SK-N-SH (cell line): ENCODE data around the gene HSPG2. TPM values are rescaled to one million over a fixed set of nuclear protein-coding genes. Genes with fewer than 3 reads are reported as not detected.

Experiments used
- CTCF ChIA-PET: fragments of 300-600, 350-600 bp; formaldehyde crosslinking; extraction: SDS; loops from one replicate; lab custom pipeline; 2021; lab: Yijun Ruan, JAX
- POLR2A ChIA-PET: fragments of 350-600 bp; sonication (Branson Sonifier 250); formaldehyde crosslinking; extraction: SDS; loops from one replicate; lab custom pipeline; 2020; ENCODE audit warnings: antibody characterized with exemption, inconsistent platforms; lab: Yijun Ruan, JAX
- DNase-seq: peaks from one replicate; pipeline ENCODE4 v3.0.0; 2012
- H2AFZ ChIP-seq: fragments of 200-600 bp; sonication (generic); 2 replicates; pipeline ENCODE4 v1.8.1; 2016; ENCODE audit warnings: antibody characterized with exemption, mild to moderate bottlenecking, low read depth
- H3F3A ChIP-seq: fragments of 200-600 bp; sonication (generic); replicated peaks from 2 replicates; pipeline ENCODE3; 2016; ENCODE audit warnings: antibody characterized with exemption, mild to moderate bottlenecking; ENCODE audit not compliant: insufficient read depth
- H3K27ac ChIP-seq, 2 experiments: fragments of 200-500 bp in 1 of 2; fragments of 200-600 bp in 1 of 2; sonication (Bioruptor generic) in 1 of 2; sonication (generic), shearing (Covaris generic) in 1 of 2; 2 replicates each; pipeline versions ENCODE4 v1.5.1 to v1.6.1; 2014 to 2016; ENCODE audit warnings: low read depth in 2 of 2, inconsistent platforms in 1 of 2, low read length in 1 of 2, mild to moderate bottlenecking in 1 of 2, mixed read lengths in 1 of 2
- H3K27me3 ChIP-seq: fragments of 200-600 bp; sonication (generic), shearing (Covaris generic); 2 replicates; pipeline ENCODE4 v1.6.1; 2016; ENCODE audit warnings: mixed run types; ENCODE audit not compliant: insufficient read depth
- H3K36me3 ChIP-seq, 2 experiments: fragments of 200-500 bp in 1 of 2; fragments of 200-600 bp in 1 of 2; sonication (Bioruptor generic) in 1 of 2; sonication (generic) in 1 of 2; replicated peaks in 1 of 2; 2 replicates each; pipeline versions ENCODE3 to v1.5.1; 2014 to 2016; ENCODE audit warnings: low read length in 1 of 2, mild to moderate bottlenecking in 1 of 2; ENCODE audit not compliant: insufficient read depth in 2 of 2, control insufficient read depth in 1 of 2
- H3K4me1 ChIP-seq, 2 experiments: fragments of 200-500 bp in 1 of 2; fragments of 200-600 bp in 1 of 2; sonication (Bioruptor generic) in 1 of 2; sonication (generic), shearing (Covaris generic) in 1 of 2; 2 replicates each; pipeline versions ENCODE4 v1.5.1 to v1.6.1; 2014 to 2016; ENCODE audit warnings: low read depth in 1 of 2, low read length in 1 of 2, mixed run types in 1 of 2; ENCODE audit not compliant: insufficient read depth in 2 of 2, control insufficient read depth in 1 of 2
- H3K4me2 ChIP-seq: fragments of 200-600 bp; sonication (generic), shearing (Covaris generic); 2 replicates; pipeline ENCODE4 v1.6.1; 2017; ENCODE audit warnings: mixed run types
- H3K4me3 ChIP-seq, 2 experiments: fragments of 200-500 bp in 1 of 2; fragments of 200-600 bp in 1 of 2; sonication (Bioruptor generic) in 1 of 2; sonication (generic), shearing (Covaris generic) in 1 of 2; 2 replicates each; pipeline versions ENCODE4 v1.5.1 to v1.8.1; 2014 to 2016; ENCODE audit warnings: low read depth in 2 of 2, inconsistent platforms in 1 of 2, low read length in 1 of 2, mild to moderate bottlenecking in 1 of 2, mixed read lengths in 1 of 2, moderate library complexity in 1 of 2
- H3K79me2 ChIP-seq: fragments of 200-600 bp; sonication (generic); 2 replicates; pipeline ENCODE4 v1.8.1; 2017; ENCODE audit warnings: mild to moderate bottlenecking; ENCODE audit not compliant: insufficient read depth
- H3K9ac ChIP-seq: fragments of 200-600 bp; sonication (generic); 2 replicates; pipeline ENCODE4 v1.6.1; 2017; ENCODE audit warnings: mixed run types
- H3K9me2 ChIP-seq: fragments of 200-600 bp; sonication (generic); 2 replicates; pipeline ENCODE4 v1.6.1; 2017; ENCODE audit warnings: mixed run types
- H3K9me3 ChIP-seq: fragments of 200-600 bp; sonication (generic); 2 replicates; pipeline ENCODE4 v1.6.1; 2017; ENCODE audit warnings: mixed run types, mild to moderate bottlenecking, moderate library complexity
- H4K20me1 ChIP-seq: fragments of 200-600 bp; sonication (generic); 2 replicates; pipeline ENCODE4 v1.6.1; 2017; ENCODE audit warnings: mild to moderate bottlenecking, mixed run types; ENCODE audit not compliant: insufficient read depth
- ELF1 ChIP-seq: IDR thresholded peaks from 2 replicates; pipeline ENCODE4 v1.4.0; 2012
- EP300 ChIP-seq, 2 experiments: IDR thresholded peaks; 2 replicates each; pipeline versions ENCODE4 v1.4.0 to v1.6.1; 2012; ENCODE audit warnings: borderline replicate concordance in 1 of 2, low read depth in 1 of 2, low read length in 1 of 2
- FOSL2 ChIP-seq: IDR thresholded peaks from 2 replicates; pipeline ENCODE4 v1.4.0; 2012; ENCODE audit warnings: low read depth, mild to moderate bottlenecking, moderate library complexity, borderline replicate concordance
- FOXM1 ChIP-seq: IDR thresholded peaks from 2 replicates; pipeline ENCODE4 v1.4.0; 2012; ENCODE audit warnings: low read depth, mild to moderate bottlenecking
- MXI1 ChIP-seq: IDR thresholded peaks from 2 replicates; pipeline ENCODE4 v1.6.1; 2012; ENCODE audit warnings: mild to moderate bottlenecking, low read depth, low read length, improper control_type of control experiment
- NFIC ChIP-seq: IDR thresholded peaks from 2 replicates; pipeline ENCODE4 v1.4.0; 2012; ENCODE audit warnings: borderline replicate concordance
- RCOR1 ChIP-seq: fragments of 150-350 bp; IDR thresholded peaks from 2 replicates; pipeline ENCODE4 v1.6.1; 2017; ENCODE audit warnings: antibody characterized with exemption, low read length
- RFX5 ChIP-seq: IDR thresholded peaks from 2 replicates; pipeline ENCODE4 v1.6.1; 2012; ENCODE audit warnings: mild to moderate bottlenecking, improper control_type of control experiment, low read length
- SMC3 ChIP-seq: IDR thresholded peaks from 2 replicates; pipeline ENCODE4 v1.6.1; 2012; ENCODE audit warnings: low read depth, low read length, improper control_type of control experiment
- TCF12 ChIP-seq: IDR thresholded peaks from 2 replicates; pipeline ENCODE4 v1.4.0; 2012
- TEAD4 ChIP-seq: IDR thresholded peaks from 2 replicates; pipeline ENCODE4 v1.4.0; 2012; ENCODE audit warnings: mild to moderate bottlenecking, borderline replicate concordance; ENCODE audit not compliant: insufficient read depth
- YY1 ChIP-seq: IDR thresholded peaks from 2 replicates; pipeline ENCODE4 v1.4.0; 2012; ENCODE audit warnings: low read depth, mild to moderate bottlenecking
- WGBS: methylation state at CpG from one replicate; pipeline ENCODE4 v1.1.6; 2017; ENCODE audit warnings: low lambda C conversion rate; 5-methylcytosine and 5-hydroxymethylcytosine counted together
- polyA plus RNA-seq, 3 experiments: library from polyadenylated mRNA; depleted of rRNA; stranded (reverse); fragments of >200 nt; gene quantifications; 2 replicates each; pipeline ENCODE4 v1.2.3, GENCODE V29; 2012
- TF ChIP-seq, protein P1 (sequence below): IDR thresholded peaks from 2 replicates; pipeline ENCODE4 v1.4.0; 2012; ENCODE audit warnings: low read depth
- TF ChIP-seq, protein P2 (sequence below): fragments of 150-350 bp; IDR thresholded peaks from 2 replicates; pipeline ENCODE4 v1.6.1; 2016; ENCODE audit warnings: mild to moderate bottlenecking, low read depth, low read length
- TF ChIP-seq, protein P3 (sequence below): IDR thresholded peaks from 2 replicates; pipeline ENCODE4; 2012
- TF ChIP-seq, protein P4 (sequence below): fragments of 150-350 bp; IDR thresholded peaks from 2 replicates; pipeline ENCODE4 v1.6.1; 2017; ENCODE audit warnings: antibody characterized with exemption, low read length, low read depth, borderline replicate concordance
- TF ChIP-seq, protein P5 (sequence below): IDR thresholded peaks from 2 replicates; pipeline ENCODE4 v1.4.0; 2012; ENCODE audit warnings: low read depth, borderline replicate concordance
- TF ChIP-seq, protein P6 (sequence below): IDR thresholded peaks from 2 replicates; pipeline ENCODE4 v1.6.1; 2012; ENCODE audit warnings: mild to moderate bottlenecking, low read depth, low read length, moderate library complexity

Gene HSPG2
- polyA plus RNA-seq, 1 of the 3 experiments (the other 2 are of a cell fraction) = 28.9 TPM

DNA sequence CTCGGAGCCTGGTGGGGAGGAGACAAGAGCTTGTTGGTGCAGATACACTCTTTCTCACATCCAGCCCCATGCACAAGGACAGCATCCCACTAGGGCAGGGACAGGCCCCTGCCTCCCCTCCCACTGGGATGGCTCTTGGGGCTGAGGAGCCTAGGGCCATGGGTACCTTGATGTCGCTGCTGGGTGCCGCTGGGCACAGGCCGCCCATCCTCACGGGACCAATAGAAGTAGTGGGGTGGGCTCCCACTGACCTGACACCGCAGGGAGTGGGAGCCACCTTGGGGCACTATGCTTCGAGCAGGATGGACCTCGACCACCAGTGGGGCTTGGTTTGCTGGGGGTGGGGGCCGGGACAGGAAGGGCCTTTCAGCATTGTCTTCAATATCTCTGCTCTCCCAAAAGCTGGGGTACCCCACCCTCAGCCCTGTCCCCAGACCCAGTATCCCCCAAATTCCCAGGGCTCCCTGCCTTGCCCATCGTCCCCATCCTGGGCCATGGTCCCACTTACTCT lies 77.4 kb downstream of the HSPG2 start (continued):
- TF ChIP-seq RFX5 (no peak), RCOR1 (no peak), TCF12 (no peak), FOSL2 (no peak)
- TF ChIP-seq, protein P1, sequence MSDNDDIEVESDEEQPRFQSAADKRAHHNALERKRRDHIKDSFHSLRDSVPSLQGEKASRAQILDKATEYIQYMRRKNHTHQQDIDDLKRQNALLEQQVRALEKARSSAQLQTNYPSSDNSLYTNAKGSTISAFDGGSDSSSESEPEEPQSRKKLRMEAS = no peak
- TF ChIP-seq, protein P2, sequence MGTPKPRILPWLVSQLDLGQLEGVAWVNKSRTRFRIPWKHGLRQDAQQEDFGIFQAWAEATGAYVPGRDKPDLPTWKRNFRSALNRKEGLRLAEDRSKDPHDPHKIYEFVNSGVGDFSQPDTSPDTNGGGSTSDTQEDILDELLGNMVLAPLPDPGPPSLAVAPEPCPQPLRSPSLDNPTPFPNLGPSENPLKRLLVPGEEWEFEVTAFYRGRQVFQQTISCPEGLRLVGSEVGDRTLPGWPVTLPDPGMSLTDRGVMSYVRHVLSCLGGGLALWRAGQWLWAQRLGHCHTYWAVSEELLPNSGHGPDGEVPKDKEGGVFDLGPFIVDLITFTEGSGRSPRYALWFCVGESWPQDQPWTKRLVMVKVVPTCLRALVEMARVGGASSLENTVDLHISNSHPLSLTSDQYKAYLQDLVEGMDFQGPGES = no peak

DNA sequence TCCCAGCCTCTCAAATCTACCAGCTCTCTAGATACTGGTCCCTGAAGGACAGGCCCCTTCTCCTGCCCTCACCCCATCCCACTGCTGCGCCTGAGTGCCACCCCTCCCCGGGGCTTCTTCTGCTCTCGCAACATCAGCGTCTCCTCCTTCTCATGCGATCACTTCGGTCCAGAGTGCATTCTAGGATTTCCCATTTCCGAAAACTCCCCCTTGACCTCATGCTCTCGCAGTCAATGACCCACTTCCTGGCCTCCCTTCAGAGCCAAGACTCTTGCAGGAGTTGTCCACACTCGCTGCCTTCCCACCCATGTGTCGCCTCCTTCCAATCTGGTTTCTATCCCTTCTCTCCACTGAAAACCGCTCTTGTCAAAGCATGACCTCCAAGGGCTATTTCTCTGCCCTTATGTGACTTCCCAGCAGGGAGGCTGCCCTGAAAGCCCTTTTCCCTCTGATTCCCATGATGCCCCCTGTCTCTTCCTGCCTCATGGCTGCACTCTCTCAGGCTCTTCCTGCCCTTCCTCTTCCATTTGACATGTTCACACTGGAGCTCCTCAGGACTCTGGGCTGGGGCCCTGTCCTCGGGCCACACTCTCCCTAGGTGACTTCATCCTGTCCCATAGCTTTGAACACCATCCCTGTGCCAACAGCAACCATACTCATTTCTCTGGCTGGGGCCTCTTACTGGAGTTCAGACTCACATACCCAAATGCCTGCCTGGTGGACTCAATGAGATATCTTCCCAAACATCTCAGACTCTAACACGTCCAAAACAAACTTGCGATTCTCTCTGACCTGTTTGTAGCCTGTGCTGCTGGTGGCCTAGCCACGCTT lies 79.1 kb downstream of the HSPG2 start:
- H3K36me3 ChIP-seq = peaks cover 17% of the 10 kb centered on the region in 2 experiments
- no peak overlapping the region for H3K9ac ChIP-seq
- 96% methylated on average over 15 of the region's 15 CpGs for WGBS
- DNase-seq = no peak
- POLR2A ChIA-PET = no interaction called here
- H3F3A ChIP-seq = peaks cover 9% of the 10 kb centered on the region
- H3K4me1 ChIP-seq = peaks cover 0 to 7% of the 10 kb centered on the region in 2 experiments; a peak in 1 of 4 replicates
- no peaks in the 10 kb centered on the region for H3K9me2 ChIP-seq
- no peaks in the 10 kb centered on the region for H3K27me3 ChIP-seq
- CTCF ChIA-PET = interaction anchor here (1.0 kb wide), 1 partner anchor 16 kb away, joined by 3 read pairs; no protein-coding TSS in a partner anchor
- H3K4me2 ChIP-seq = no peak overlapping the region
- no peaks in the 10 kb centered on the region for H3K9me3 ChIP-seq
- no peak overlapping the region for H3K27ac ChIP-seq
- TF ChIP-seq, protein P3, sequence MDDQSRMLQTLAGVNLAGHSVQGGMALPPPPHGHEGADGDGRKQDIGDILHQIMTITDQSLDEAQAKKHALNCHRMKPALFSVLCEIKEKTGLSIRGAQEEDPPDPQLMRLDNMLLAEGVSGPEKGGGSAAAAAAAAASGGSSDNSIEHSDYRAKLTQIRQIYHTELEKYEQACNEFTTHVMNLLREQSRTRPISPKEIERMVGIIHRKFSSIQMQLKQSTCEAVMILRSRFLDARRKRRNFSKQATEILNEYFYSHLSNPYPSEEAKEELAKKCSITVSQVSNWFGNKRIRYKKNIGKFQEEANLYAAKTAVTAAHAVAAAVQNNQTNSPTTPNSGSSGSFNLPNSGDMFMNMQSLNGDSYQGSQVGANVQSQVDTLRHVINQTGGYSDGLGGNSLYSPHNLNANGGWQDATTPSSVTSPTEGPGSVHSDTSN = no peak
- TF ChIP-seq TEAD4 (no peak), FOSL2 (no peak), FOXM1 (no peak), EP300 (IDR thresholded peaks at IDR 0.05; ENCODE audit: borderline replicate concordance in 1 of 2, low read depth in 1 of 2, low read length in 1 of 2) (no peak), MXI1 (no peak), ELF1 (no peak), SMC3 (no peak), YY1 (no peak), NFIC (no peak), RFX5 (no peak)
- TF ChIP-seq, protein P4, sequence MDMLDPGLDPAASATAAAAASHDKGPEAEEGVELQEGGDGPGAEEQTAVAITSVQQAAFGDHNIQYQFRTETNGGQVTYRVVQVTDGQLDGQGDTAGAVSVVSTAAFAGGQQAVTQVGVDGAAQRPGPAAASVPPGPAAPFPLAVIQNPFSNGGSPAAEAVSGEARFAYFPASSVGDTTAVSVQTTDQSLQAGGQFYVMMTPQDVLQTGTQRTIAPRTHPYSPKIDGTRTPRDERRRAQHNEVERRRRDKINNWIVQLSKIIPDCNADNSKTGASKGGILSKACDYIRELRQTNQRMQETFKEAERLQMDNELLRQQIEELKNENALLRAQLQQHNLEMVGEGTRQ = no peak
- TF ChIP-seq, protein P5, sequence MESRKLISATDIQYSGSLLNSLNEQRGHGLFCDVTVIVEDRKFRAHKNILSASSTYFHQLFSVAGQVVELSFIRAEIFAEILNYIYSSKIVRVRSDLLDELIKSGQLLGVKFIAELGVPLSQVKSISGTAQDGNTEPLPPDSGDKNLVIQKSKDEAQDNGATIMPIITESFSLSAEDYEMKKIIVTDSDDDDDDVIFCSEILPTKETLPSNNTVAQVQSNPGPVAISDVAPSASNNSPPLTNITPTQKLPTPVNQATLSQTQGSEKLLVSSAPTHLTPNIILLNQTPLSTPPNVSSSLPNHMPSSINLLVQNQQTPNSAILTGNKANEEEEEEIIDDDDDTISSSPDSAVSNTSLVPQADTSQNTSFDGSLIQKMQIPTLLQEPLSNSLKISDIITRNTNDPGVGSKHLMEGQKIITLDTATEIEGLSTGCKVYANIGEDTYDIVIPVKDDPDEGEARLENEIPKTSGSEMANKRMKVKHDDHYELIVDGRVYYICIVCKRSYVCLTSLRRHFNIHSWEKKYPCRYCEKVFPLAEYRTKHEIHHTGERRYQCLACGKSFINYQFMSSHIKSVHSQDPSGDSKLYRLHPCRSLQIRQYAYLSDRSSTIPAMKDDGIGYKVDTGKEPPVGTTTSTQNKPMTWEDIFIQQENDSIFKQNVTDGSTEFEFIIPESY = no peak
- TF ChIP-seq, protein P6, sequence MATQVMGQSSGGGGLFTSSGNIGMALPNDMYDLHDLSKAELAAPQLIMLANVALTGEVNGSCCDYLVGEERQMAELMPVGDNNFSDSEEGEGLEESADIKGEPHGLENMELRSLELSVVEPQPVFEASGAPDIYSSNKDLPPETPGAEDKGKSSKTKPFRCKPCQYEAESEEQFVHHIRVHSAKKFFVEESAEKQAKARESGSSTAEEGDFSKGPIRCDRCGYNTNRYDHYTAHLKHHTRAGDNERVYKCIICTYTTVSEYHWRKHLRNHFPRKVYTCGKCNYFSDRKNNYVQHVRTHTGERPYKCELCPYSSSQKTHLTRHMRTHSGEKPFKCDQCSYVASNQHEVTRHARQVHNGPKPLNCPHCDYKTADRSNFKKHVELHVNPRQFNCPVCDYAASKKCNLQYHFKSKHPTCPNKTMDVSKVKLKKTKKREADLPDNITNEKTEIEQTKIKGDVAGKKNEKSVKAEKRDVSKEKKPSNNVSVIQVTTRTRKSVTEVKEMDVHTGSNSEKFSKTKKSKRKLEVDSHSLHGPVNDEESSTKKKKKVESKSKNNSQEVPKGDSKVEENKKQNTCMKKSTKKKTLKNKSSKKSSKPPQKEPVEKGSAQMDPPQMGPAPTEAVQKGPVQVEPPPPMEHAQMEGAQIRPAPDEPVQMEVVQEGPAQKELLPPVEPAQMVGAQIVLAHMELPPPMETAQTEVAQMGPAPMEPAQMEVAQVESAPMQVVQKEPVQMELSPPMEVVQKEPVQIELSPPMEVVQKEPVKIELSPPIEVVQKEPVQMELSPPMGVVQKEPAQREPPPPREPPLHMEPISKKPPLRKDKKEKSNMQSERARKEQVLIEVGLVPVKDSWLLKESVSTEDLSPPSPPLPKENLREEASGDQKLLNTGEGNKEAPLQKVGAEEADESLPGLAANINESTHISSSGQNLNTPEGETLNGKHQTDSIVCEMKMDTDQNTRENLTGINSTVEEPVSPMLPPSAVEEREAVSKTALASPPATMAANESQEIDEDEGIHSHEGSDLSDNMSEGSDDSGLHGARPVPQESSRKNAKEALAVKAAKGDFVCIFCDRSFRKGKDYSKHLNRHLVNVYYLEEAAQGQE = no peak
- H2AFZ ChIP-seq = no peak overlapping the region
- H3K79me2 ChIP-seq = no peaks in the 10 kb centered on the region
- H4K20me1 ChIP-seq = peaks cover 4% of the 10 kb centered on the region; the same call in 1 of the 2 replicates
- no peak overlapping the region for H3K4me3 ChIP-seq
